T-helper 9 cell (primary cell): ENCODE data around the gene CPXM2.

ENCODE experiments used
- DNase-seq: peaks from one replicate; pipeline ENCODE4 v3.0.0-alpha.2; 2020

CPXM2 gene

GRCh38 chr10:123868038-123869019 is 23.3 kb downstream of the CPXM2 start:
- no peak for DNase-seq

- DNase-seq: no peak
Observed at GRCh38 chr10:123865880-123866279, 25.7 kb downstream of the CPXM2 start.

GRCh38 chr10:123865350-123865749 is 26.3 kb downstream of the CPXM2 start:
- no peak for DNase-seq

- DNase-seq: no peak
Observed at GRCh38 chr10:123864923-123865322, 26.7 kb downstream of the CPXM2 start.

GRCh38 chr10:123863721-123864482 is 27.7 kb downstream of the CPXM2 start:
- DNase-seq: no peak

- DNase-seq: no peak
Observed at GRCh38 chr10:123863183-123863575, 28.4 kb downstream of the CPXM2 start.

GRCh38 chr10:123862421-123863182 is 29.0 kb downstream of the CPXM2 start:
- no peak for DNase-seq

- no peak for DNase-seq
Observed at GRCh38 chr10:123860856-123861255, 30.8 kb downstream of the CPXM2 start.

GRCh38 chr10:123860209-123860608 is 31.4 kb downstream of the CPXM2 start:
- DNase-seq: no peak

- no peak for DNase-seq
Observed at GRCh38 chr10:123859653-123860050, 32.0 kb downstream of the CPXM2 start.

- DNase-seq: no peak
Observed at GRCh38 chr10:123858907-123859652, 32.5 kb downstream of the CPXM2 start.

- no peak for DNase-seq
Observed at GRCh38 chr10:123858077-123858681, 33.4 kb downstream of the CPXM2 start.

GRCh38 chr10:123857616-123858015 is 34.0 kb downstream of the CPXM2 start:
- no peak for DNase-seq

GRCh38 chr10:123855008-123855684 is 36.5 kb downstream of the CPXM2 start:
- DNase-seq: no peak

- no peak for DNase-seq
Observed at GRCh38 chr10:123854498-123854897, 37.1 kb downstream of the CPXM2 start.

- DNase-seq: no peak
Observed at GRCh38 chr10:123854003-123854402, 37.6 kb downstream of the CPXM2 start.

GRCh38 chr10:123852411-123852951 is 39.1 kb downstream of the CPXM2 start:
- DNase-seq: no peak

GRCh38 chr10:123848564-123849457 is 42.8 kb downstream of the CPXM2 start:
- no peak for DNase-seq

GRCh38 chr10:123847686-123848432 is 43.7 kb downstream of the CPXM2 start:
- DNase-seq: no peak
